Aorta (tissue), 5 donors: ENCODE data around the gene UBXN2A. TPM values are rescaled to one million over a fixed set of nuclear protein-coding genes. Genes with fewer than 3 reads are reported as not detected.
A peak's percentile ranks its signal among the peaks of the same experiment; 100 is the strongest.

Source experiments
- ATAC-seq: fragments of 200-7000 bp; cut with Tn5 transposase; one replicate; pipeline ENCODE4 v1.9.1; 2022; ENCODE audit warnings: moderate library complexity; ENCODE audit not compliant: low FRiP score
- DNase-seq, 2 donors: peaks; one replicate each; pipeline ENCODE4 v3.0.0-alpha.2; 2020
- H3K27ac ChIP-seq, 2 donors: one replicate each; pipeline ENCODE4 v1.5.1; 2013; ENCODE audit warnings: low read length in 2 of 2, mild to moderate bottlenecking in 2 of 2, moderate library complexity in 2 of 2, control low read depth in 1 of 2, inconsistent platforms in 1 of 2, low read depth in 1 of 2
- H3K27me3 ChIP-seq, 2 donors: one replicate each; pipeline ENCODE4 v1.6.1; 2013; ENCODE audit warnings: control low read depth in 1 of 2, low read length in 1 of 2, mild to moderate bottlenecking in 1 of 2, moderate library complexity in 1 of 2; ENCODE audit not compliant: insufficient read depth in 2 of 2, control insufficient read depth in 1 of 2
- H3K36me3 ChIP-seq, 2 donors: one replicate each; pipeline ENCODE4 v1.6.1; 2013; ENCODE audit warnings: control low read depth in 1 of 2, low read length in 1 of 2, mild to moderate bottlenecking in 1 of 2; ENCODE audit not compliant: insufficient read depth in 2 of 2, control insufficient read depth in 1 of 2
- H3K4me1 ChIP-seq, 2 donors: one replicate each; pipeline ENCODE4 v1.6.1; 2013; ENCODE audit warnings: low read length in 2 of 2, control low read depth in 1 of 2, mild to moderate bottlenecking in 1 of 2, moderate library complexity in 1 of 2; ENCODE audit not compliant: insufficient read depth in 2 of 2, control insufficient read depth in 1 of 2
- H3K4me3 ChIP-seq, 2 donors: one replicate each; pipeline ENCODE4 v1.5.1; 2013; ENCODE audit warnings: low read length in 2 of 2, control low read depth in 1 of 2, mild to moderate bottlenecking in 1 of 2
- H3K9me3 ChIP-seq: one replicate; pipeline ENCODE4 v1.6.1; 2013; ENCODE audit warnings: mild to moderate bottlenecking, low read length; ENCODE audit not compliant: control insufficient read depth
- WGBS, 2 donors: extraction: QIAGEN DNeasy Blood & Tissue Kit; methylation state at CpG; one replicate each; pipeline ENCODE4 v1.1.7; 2013; 5-methylcytosine and 5-hydroxymethylcytosine counted together
- intact Hi-C, 2 donors: fragments of 100-400 bp; cut with DNase I; formaldehyde crosslinking; loops; one replicate each; pipeline versions ENCODE4 v1.14.2 to v1.15.0; 2022
- polyA plus RNA-seq, 2 donors: library from polyadenylated mRNA; stranded (reverse); fragments of 200-250 nt; gene quantifications; one replicate each; pipeline ENCODE4 v1.2.3, GENCODE V29; 2013
- total RNA-seq, 2 donors: library from RNA; stranded (reverse); fragmentation: NEBNext Ultra II Directional; extraction: Animal tissue kit (Norgen Biotek cat#: 25700); gene quantifications; one replicate each; pipeline ENCODE4 v1.2.1, GENCODE V29; 2021
- donor health status: healthy with polysubstance abuse.
- donor health status: Bipolar disorder and iron deficiency.
- donor health status: DM: no; HTN: no; CAD: no.
- donor health status: DM: no; HTN: no; CAD: no.
- donor health status: DM: yes; HTN: yes; CAD: no.

Gene UBXN2A
- total and polyA plus RNA-seq, 4 donors = 10.0 to 19.5 (median 14.2) TPM

DNA sequence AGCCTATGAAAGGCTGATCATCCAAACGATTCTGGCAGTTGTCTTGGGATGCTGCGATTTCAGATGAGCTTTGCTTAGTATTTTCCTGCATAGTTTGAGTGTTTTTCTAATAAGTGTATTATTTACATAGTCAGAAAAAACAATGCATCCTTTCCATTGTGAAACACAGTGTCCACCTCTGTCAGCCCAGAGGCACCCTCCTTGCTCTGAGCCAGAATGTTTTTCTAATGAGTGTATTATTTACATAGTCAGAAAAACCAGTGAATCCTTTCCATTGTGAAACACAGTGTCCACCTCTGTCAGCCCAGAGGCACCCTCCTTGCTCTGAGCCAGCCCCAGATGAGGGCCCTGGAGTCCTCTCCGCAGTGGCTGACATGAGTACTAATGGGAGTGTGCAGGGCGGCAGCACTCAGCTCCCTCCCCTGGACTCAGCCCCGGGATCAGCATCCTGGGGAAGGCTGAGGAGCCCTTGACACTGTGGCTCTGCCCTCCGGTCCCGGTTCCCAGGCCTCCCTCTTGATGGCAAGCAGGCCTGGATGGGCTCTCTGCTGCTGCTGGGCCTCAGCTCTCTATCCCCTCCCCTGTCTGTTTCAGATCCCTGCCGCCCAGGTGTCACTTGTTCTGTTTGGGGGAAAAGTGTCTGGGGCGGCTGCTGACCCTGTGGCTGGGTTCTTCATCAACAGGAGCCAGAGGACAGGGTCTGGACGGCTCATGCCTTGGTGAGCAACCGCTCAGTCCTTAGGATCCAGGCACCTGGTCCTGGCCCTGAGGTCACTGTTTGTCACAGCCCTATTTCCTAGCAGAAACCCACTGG lies 75.5 kb downstream of the UBXN2A start:
- no peaks in the 10 kb centered on the region for H3K27me3 ChIP-seq
- ATAC-seq (no peak), DNase-seq (no peak)
- no peak overlapping the region for H3K4me3 ChIP-seq
- no peaks in the 10 kb centered on the region for H3K36me3 ChIP-seq
- no peaks in the 10 kb centered on the region for H3K4me1 ChIP-seq
- no peaks in the 10 kb centered on the region for H3K9me3 ChIP-seq
- intact Hi-C loops = no loop called here
- WGBS, 2 donors = 70 to 77% methylated on average over 11 of the region's 11 CpGs
- no peak overlapping the region for H3K27ac ChIP-seq

DNA sequence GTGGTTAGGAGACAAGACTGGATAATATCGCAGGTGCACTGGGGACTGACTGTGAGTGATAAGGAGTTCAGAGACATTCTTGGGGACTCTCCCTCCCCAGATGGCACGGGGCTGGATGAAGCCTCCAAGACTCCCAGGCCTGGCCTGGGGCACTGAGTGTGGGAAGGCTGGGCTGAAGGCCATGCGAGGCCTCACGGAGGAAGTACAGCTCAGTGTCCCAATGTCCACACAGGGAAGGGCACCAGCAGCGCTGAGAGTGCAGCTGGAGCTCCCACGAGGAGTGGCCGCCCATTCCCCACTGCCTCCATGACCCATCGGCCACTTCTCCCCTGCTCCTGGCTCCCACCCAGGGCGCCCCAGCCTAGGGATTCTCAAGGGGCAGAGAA lies 76.1 kb downstream of the UBXN2A start:
- intact Hi-C loops = no loop called here
- WGBS, 2 donors = 82 to 87% methylated on average over 8 to 9 of the region's 9 CpGs
- Histone ChIP-seq H3K4me1 (no peaks in the 10 kb centered on the region), H3K27ac (no peak overlapping the region), H3K36me3 (no peaks in the 10 kb centered on the region), H3K27me3 (no peaks in the 10 kb centered on the region), H3K9me3 (no peaks in the 10 kb centered on the region), H3K4me3 (no peak overlapping the region)
- peak in 1 of 2 donors; percentile 55 for DNase-seq
- ATAC-seq = no peak

DNA sequence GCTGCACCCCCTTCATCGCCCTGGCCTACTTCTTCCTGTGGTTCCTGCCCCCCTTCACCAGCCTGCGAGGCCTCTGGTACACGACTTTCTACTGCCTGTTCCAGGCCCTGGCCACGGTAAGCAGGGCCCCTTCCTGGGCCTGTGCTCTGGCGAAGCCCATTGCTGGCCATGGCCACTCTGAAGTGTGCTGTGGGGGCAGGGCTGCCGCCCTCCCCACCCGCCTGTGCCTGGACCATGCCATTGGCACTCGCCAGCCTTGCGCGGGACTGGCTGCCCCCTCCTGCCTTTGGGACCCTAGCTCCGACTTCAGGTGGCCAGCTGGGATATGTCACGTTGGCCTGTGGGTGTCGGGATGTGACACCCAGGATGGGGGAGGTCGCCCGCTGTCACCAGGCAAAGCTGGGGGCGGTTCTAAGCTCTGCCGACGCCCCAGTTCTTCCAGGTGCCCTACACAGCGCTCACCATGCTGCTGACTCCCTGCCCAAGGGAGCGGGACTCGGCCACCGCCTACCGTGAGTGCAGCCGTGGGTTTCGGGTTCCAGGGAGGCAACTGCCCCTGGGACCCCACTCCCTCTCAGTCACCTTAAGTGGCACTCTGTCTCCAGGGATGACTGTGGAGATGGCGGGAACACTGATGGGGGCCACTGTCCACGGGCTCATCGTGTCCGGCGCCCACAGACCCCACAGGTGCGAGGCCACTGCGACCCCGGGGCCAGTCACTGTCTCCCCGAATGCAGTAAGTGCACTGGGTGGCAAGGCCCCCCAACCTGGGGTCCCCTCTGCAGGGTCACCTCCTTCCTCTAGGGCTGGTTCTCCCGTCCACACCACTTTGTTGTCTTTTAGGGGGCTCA lies 76.8 kb downstream of the UBXN2A start:
- ATAC-seq (no peak), DNase-seq (peak in 1 of 2 donors; percentile 65)
- H3K4me3 ChIP-seq = no peak overlapping the region
- no peaks in the 10 kb centered on the region for H3K36me3 ChIP-seq
- H3K4me1 ChIP-seq = no peaks in the 10 kb centered on the region
- no peak overlapping the region for H3K27ac ChIP-seq
- no peaks in the 10 kb centered on the region for H3K27me3 ChIP-seq
- no peaks in the 10 kb centered on the region for H3K9me3 ChIP-seq
- 89 to 92% methylated on average over 35 of the region's 35 CpGs for WGBS, 2 donors
- intact Hi-C loops = no loop called here

DNA sequence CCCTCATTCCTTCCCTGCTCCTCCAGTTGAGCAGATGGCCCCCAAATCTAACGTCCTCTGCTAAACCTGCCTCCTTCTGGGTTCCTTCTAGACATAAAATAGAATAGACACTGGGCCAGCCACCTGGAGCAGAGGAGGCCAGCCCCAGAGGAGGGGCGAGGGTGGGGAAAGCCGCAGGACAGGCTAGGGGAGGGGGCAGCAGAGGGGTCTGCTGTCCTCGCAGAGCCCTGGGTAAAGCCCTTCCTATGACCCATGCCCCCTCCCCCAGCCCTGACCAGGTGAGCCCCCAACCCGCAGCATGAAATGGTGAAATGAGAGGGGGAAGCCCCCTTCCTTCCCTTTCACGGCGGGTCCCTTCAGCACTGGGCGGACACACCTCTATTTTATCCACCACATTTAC lies 77.4 kb downstream of the UBXN2A start:
- Histone ChIP-seq H3K9me3 (no peaks in the 10 kb centered on the region), H3K27me3 (no peaks in the 10 kb centered on the region), H3K36me3 (no peaks in the 10 kb centered on the region), H3K4me1 (no peaks in the 10 kb centered on the region), H3K4me3 (no peak overlapping the region), H3K27ac (no peak overlapping the region)
- DNase-seq (no peak), ATAC-seq (no peak)
- WGBS, 2 donors = 81 to 84% methylated on average over 8 of the region's 8 CpGs
- intact Hi-C loops = no loop called here

DNA sequence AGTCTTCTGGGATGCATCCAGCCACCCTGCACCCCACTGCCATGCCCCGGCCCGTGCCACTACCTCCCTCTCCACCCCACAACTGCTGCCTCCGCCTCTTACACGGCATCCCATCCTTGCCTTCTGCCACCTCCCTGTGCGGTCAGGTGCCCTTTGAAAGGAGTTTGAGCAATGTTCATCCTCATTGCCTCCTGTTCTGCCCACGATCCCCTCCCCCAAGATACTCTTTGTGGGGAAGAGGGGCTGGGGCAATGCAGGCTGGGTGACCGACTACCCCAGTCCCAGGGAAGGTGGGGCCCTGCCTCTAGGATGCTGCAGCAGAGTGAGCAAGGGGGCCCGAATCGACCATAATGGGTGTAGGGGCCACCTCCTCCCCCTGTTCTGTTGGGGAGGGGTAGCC lies 78.0 kb downstream of the UBXN2A start:
- 83 to 87% methylated on average over 9 of the region's 9 CpGs for WGBS, 2 donors
- ATAC-seq = no peak
- H3K4me3 ChIP-seq = no peak overlapping the region
- H3K36me3 ChIP-seq = no peaks in the 10 kb centered on the region
- DNase-seq = no peak
- intact Hi-C loops = no loop called here
- H3K4me1 ChIP-seq = no peaks in the 10 kb centered on the region
- H3K27ac ChIP-seq = no peak overlapping the region
- H3K9me3 ChIP-seq = no peaks in the 10 kb centered on the region
- H3K27me3 ChIP-seq = no peaks in the 10 kb centered on the region

DNA sequence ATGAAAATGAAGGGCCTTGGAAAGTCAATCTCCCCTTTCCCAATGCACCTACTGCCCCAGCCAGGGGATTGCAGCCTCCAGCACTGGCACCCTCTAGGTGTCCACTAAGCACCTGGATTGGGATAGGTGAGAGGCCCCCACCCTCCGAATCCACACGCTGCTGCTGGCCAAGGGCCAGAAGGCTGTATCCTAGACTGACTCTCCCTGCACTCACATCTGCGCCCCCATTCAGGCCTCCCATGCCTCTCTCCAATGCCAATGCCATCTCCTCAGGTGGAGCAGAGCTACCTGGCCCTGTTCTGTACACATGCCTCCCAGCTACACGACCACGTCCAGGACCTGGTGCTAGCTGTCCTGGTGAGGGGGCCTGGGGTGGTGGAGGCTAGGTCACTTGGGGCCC lies 79.5 kb downstream of the UBXN2A start:
- no peak overlapping the region for H3K4me3 ChIP-seq
- intact Hi-C loops = no loop called here
- H3K9me3 ChIP-seq = no peaks in the 10 kb centered on the region
- 87 to 91% methylated on average over 5 of the region's 5 CpGs for WGBS, 2 donors
- H3K4me1 ChIP-seq = no peaks in the 10 kb centered on the region
- no peak overlapping the region for H3K27ac ChIP-seq
- DNase-seq = no peak
- ATAC-seq = no peak
- peaks cover 0 to 4% of the 10 kb centered on the region in 2 donors for H3K36me3 ChIP-seq
- H3K27me3 ChIP-seq = no peaks in the 10 kb centered on the region

DNA sequence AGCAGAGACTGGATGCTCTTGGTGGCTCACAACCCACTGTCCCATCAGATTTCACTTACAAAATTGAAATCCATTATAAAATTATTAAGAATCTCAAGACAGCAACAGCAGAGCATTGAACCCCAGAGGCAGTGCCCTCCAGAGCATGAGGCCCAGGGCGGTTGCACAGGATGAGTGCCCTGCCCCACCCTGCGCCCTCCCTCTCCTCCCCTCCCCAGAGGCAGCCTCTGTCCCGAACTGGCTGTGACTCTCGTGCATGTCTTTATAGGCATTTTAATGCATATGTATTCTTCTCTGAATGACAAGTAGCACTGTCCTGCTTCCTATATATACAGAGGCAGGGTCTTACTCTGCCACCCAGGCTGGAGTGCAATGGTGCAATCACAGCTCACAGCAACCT lies 80.0 kb downstream of the UBXN2A start:
- no peaks in the 10 kb centered on the region for H3K9me3 ChIP-seq
- H3K4me3 ChIP-seq = no peak overlapping the region
- ATAC-seq (no peak), DNase-seq (no peak)
- peaks cover 0 to 4% of the 10 kb centered on the region in 2 donors for H3K36me3 ChIP-seq
- intact Hi-C loops = no loop called here
- H3K27me3 ChIP-seq = no peaks in the 10 kb centered on the region
- 82 to 85% methylated on average over 4 of the region's 4 CpGs for WGBS, 2 donors
- no peak overlapping the region for H3K27ac ChIP-seq
- no peaks in the 10 kb centered on the region for H3K4me1 ChIP-seq

DNA sequence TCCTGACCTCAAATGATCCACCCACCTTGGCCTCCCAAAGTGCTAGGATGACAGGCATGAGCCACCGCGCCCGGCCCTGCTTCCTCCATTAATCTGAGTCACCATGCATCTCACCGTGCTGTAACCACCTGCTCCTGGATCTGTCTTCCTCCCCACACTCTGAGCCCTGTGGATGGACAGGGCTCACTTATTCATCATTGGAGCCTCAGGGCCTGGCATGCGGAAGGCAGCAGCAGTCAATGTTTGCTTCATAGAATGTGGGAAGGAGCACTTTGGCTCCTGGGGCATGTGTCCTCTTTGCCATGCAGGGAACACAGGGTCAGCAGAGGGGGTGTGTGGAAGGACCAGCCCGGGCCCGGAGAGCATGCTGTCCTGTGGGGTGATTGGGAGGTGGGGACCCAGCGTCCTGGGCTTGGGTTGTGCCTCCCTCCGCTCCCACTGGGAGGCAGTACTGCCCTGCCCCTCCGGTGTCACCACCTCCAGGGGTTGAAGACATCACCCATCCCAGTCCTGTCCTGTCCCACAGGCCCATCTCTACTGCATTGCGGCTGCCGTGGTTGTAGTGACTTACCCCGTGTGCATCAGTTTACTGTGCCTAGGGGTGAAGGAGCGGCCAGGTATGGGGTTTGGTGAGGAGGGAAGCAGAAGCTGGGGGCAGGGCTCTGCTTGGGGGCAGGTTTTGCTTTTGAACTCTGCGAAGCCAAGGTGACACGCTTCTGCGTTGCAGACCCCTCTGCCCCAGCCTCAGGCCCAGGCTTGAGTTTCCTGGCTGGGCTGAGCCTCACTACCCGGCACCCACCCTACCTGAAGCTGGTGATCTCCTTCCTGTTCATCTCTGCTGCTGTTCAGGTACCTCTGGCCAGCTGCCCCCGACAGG lies 81.1 kb downstream of the UBXN2A start:
- DNase-seq = no peak
- Histone ChIP-seq H3K27ac (no peak overlapping the region), H3K4me3 (no peak overlapping the region), H3K9me3 (no peaks in the 10 kb centered on the region), H3K36me3 (peaks cover 0 to 4% of the 10 kb centered on the region in 2 donors), H3K27me3 (no peaks in the 10 kb centered on the region), H3K4me1 (no peaks in the 10 kb centered on the region)
- no peak for ATAC-seq
- intact Hi-C loops = no loop called here
- 77 to 78% methylated on average over 19 of the region's 19 CpGs for WGBS, 2 donors
